Stimulated activated naive CD4-positive, alpha-beta T cell (primary cell): ENCODE measurements around the gene EIF2B2.

Experiments used
- DNase-seq, 6 experiments: peaks; one replicate each; lab custom pipeline; 2025; lab: John Stamatoyannopoulos, UW

Gene EIF2B2

DNA sequence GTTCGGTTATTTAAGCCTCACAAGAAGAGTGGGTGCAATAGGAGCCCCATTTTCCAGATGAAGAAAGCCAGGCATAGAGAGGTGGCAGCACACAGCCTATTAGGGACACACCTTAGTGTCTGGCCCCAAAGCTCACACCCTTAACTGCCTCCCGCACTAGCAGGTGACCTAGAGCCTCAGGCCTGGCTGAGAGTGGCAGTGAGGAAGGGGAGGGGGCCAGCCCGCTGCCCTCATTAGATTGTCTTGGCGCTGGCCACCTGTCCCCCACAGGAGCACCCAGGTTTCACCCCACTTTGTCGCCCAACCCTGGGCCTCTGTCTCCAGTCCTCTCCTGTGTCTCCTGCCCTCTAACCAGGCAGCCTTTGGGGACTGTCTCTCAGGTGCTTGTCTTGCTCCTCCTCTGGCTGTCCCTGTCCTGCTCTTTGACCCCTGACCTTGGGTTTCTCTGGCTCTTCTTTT lies 28.8 kb upstream of the EIF2B2 start:
- no peak for DNase-seq

DNA sequence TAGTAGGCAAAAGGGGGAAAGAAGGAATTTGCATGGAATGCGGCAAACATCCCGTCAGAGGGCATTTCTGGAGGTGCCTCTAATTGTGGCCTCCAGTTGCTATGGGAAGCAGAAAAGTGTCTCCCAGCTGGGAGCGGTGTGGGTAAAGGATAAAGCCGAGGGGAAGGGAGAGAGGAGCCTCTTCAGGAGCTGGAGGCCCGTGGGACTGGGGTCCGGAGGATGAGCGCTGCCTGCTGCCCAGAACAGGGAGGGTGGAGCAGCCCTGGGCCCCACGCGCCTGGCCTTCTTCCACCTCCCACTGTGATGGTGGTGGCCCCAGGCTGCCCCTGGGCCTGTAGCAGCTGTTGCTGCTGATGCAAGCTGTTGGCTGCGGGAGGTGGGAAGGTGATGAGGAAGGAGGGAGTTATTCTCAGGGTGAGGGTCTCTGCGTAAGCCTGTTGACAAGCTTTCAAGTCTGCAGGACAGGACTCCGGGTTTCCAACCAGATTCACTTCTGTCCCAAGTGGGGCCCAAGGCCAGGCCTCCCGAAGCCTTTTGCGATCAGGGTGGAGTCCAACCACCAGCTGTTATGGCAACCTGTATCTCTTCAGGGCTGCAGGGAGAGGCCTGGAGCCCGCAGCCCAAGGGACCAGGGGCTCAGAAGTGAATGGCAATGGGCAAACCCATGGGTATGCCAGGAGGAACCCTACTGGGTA lies 28.2 kb upstream of the EIF2B2 start:
- no peak for DNase-seq

DNA sequence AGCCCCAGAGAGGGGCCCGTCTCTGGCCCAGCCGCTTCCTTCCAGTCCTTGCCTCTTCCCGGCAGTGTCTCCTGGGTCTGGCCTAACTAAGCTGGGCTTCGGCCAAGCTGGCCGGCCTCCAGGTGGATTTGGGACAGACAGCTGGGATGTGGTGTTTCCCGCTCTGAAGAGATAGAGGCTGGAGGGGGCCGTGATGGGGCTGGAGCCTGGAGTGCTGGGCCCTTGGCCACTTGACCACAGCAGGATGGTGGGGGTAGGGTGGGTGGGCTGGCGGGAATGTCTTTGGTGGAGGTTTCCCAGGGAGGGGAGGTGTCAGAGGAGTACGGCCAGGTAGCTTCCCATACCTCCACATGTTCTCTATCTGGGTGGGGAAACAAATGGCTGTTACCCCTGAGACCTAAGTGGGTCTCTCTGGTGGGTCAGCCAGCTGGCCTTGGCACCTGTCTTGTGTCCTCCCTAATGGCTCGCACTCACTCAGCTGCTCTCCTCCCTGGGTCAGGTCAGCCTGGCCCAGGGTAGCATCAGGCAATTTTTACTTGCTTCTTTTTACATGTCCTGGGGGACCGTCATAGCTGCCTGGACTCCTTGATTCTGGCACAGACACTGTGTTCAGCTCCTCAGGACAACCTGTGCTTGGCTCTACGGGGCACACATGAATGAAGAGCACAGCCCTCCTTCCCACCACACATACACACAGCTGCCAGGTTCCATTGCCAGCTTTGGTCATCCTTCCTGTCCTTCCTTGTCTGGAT lies 27.5 kb upstream of the EIF2B2 start:
- no peak for DNase-seq

DNA sequence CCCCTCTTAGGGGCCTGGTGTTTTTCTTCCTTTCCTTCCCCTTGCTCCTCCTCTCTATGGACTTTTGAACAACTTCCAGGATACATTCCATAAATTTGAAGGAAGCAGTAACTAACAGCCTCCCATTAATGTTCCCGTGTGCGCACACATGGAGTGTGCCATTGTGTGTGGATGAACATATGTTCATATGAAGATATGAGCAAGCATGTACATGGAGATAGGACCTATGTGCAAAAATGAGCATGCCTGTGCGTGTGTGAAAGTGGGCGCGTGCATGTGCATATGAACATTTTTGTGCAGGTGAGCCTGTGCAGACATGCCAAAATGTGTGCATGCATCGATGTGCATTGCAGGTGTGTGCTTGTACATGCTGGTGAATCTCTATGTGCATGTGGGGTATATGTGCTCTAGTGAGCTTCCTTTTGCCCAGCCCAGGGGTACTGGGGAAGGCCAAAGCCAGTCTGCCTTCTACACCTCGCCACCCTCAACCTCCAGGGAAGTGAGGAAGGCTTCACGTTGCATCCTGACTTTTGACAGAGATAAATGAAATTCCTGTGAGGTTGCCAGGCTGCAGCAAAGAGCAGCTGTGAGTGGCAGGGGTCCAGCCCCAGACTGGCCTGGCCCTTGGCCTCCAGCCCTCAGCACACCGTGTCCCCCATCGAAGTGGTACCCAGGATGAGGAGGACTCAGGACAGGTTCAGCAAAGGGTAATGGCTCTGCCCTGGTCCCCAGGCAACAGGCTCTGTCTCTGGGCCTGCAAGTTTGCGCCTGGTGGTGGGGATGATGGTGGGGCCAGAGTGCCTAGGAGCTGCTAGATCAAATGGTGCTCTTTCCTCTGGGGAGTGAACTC lies 26.2 kb upstream of the EIF2B2 start:
- no peak for DNase-seq

DNA sequence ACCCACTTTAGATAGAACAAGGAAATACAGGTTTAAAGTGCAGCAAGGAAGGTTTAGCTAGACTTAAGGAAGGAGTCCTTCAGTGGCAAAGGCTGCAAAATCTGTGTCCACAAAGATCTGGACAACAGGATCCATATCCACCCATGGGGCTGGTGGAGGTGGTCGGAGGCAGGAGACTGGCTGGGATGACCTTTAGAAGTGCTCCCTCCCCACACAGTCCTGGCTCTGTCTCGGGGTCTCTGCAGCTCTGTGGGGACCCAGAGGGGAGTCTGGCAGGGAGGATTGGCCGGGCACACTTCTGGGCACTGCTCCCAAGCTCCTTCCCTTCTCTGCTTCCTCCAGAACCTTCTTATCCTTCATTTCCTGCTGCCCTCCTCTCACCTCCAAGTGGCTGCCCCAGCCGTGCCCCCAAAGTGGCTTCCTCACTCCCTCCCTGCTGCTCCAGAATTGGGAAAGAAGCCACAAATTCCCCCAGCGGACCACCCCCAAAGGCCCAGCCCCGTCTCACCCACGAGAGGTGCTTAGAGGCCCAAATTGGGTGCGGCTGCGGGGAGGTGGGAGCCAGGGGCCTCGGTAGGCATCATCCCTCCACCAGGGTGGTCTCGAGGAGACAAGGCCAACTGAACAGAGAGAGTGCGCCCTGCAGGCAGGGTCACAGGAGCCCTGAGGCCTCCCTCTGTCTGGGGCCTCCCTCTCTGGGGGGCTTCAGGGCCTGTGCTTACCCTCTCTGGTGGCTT lies 25.4 kb upstream of the EIF2B2 start:
- DNase-seq: no peak

DNA sequence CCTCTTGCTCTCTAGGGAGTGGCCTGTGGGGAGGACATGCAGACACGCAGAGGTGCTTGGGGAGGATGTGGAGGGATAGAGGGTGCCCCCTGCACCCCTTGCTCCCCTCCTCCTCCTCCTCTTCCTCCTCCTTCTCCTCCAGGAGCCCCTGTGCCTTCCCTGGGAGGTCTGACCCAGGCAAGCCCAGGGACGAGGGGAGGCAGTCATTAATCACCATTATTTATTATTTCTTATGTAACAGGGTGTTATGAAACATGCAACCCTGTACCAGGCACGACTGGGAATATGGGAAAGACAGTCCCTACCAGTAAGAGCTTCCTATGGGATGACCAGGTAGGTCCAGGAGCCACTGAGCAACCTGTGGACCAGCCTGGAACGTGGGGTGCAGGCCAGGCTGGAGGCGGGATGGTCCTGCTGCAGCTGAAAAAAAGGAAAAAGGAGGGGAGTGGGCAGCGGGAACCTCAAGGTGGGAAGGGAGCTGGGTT lies 24.8 kb upstream of the EIF2B2 start:
- DNase-seq: no peak

DNA sequence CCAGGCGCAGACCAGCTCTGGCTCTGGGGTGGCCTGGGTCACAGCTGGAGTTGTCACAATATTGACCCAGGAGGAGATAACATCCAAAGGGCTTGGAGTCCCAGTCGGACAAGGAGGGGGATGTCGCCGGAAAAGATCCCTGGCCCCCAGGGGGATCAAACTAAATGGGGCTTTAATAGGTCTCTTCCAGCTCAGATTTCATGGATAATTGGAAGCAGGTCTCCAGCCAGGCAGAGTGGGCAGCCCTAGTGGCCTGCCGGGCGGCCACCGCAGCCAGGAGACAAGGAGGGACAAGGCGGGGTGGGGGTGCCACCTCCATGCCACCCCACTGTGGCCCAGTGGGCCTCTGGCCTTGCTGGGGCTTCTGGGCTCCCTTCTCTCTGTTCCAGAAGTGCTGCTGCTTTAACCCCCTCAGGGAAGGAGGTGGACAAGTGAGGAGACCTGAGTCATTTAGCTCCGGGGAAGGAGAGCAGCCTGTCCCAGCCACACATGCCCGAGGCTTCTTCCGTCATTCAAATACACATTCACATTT lies 24.2 kb upstream of the EIF2B2 start:
- DNase-seq: no peak

DNA sequence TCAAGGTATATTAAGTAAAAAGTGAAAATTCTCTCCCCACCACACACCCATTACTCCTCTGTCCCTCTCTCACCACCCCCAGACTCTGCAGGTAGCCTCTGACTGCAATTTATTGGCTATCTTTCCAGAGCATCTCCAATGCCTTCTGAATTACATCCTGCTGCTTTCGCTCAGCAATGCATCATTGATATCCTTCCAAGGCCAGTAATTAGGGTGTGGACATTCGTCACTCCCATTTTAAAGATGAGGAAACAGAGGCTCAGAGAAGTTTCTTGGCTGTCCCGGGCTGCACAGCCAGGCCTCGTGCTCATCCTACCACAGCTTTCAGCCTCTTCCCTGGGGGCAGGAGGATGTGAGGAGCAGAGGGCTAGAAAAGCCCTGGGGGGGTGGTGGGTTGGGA lies 23.7 kb upstream of the EIF2B2 start:
- DNase-seq: no peak

DNA sequence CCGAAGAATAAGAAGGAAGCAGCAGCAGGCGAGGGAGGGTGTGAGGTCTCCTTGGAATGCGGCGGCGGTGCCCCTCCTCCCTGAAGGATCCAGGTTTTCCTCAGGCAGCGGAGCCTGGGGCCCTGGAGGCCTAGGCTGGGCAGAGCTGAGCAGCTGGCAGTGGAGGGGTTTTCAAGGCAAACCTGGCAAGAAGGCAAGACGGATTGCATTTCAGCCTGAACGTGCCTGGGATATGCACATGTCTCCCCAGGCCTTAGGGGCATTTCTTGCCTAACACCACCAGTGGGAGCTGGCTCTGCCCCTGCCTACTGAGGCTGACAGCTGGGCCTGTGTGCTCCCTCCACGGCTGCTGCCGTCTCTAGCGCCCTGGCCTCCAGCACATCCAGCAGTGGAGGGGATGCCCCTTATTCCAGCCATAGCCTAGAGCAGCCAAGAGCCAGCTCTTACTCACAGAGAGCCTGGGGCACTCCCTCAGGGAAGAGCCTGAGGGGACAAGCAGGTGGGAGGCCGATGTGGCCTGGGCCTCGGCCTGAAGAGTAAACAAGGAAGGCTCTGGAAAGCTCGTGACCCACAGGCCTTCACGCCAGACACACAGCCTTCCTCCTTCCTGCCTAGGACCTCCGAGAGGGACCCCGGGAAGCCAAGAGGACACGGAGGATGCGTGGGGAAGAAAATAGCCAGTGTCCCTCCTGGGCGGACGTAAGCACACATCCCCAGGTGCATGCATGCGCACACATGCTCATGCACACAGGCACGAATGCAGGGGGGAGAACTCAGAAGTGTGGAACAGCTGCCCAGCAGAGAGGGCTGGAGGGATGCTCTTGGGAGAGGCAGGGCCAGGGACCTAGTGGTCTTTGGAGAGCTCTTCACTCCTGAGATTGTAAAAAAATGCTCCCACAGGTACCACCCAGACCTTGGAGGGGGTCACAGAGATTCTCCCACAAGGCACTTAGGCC lies 23.0 kb upstream of the EIF2B2 start:
- no peak for DNase-seq

DNA sequence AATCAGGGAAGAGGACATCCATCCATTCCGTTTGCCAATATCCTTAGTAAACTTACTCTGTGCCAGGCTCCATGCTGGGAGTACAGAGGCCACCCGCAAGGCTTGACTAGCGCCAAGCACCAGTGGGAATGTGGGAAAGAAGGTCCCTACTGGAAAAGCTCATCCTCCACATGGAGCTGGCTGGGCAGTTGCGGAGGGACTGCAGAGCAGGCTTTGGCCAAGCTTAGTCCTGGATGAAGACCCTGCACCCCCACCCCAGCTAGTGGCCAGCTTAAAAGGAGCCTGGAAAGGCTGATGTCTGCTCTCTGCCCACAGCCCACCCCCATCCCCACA lies 22.4 kb upstream of the EIF2B2 start:
- no peak for DNase-seq

DNA sequence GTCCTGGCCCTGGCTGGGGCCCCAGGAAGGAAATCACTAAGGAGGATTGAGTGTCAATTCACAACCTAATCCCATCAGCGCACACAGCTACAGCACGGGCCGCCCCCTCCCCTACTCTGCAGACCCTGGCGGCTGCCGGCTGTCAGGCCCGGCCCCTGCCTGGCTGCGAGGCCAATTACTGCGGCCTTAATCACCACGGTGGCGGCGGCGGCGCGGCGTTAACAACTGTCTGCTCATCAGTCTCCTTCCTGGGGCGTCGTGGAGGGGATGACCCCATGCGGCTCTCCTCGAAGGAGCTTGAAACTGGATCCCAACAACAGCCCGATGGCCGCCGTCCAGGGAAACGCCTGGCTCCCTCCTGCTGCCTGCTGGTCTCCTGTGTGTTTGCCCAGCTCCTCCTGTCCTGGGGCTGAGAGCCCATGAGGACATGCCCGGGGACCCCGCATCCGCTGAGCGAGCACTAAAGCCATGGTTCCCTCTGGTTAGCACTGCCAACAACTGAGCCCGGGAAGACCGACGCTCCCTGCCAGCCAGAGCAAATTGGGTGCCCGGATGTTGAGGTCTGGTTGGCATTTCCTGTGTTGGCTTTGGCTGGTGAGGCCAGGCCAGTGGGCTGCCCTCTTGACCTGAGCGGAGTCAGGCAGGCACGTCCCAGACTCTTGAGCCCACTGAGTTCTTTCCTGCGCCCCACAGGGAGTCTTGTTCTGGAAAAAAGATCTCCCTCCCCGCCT lies 21.8 kb upstream of the EIF2B2 start:
- no peak for DNase-seq

DNA sequence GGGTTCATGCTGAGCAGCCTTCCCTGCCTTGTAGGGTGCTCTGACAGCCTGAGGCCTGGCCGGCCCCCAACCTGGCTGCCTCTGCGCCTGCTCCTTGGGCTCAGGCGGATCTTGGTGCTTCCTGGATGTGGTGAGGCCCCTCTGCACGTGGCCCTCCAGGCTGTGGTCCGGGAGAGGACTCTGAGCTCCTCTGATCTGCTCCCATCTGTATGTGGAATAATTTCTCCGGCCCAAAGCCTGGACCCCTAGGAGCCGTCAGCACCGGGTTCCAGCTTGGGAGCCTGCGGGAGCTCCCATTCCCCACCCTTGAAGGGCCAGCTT lies 21.3 kb upstream of the EIF2B2 start:
- DNase-seq: no peak

DNA sequence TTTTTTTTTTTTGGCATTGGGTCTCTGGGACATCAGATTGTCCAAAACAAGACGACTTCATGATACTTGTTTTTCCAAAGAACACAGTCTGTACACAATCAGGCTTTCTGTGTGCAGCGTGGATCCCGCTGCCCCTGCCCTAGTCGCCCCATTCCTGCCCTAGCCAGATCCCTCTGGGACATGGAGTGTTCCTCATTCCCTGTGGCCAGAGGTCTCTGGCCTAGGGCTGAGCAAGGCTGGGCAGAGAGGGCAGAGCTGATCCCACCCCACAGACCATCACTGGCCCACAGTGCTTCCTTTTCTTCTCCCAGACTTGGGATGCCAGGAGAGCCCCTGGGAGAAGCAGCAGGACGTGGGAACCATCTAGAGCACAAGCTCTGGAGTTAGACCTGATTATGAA lies 20.9 kb upstream of the EIF2B2 start:
- no peak for DNase-seq

DNA sequence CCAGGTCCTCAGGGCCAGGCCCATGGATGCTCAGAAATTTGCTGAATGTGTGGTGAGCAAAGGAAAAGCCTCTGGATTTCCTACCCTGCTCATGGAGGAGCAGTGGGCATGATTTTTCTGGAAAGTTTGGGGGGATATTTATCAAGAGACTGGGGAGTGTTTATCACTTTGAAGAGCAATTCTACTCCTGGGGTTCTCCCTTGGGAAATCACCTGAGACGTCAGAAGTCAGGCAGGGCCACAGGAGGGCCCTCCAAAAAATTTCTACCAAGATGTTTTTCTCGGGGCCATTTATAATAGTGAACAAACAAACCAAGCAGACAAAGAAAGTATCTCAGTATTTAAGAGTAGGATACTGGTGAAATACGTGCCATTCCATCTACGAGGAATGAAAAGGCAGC lies 20.1 kb upstream of the EIF2B2 start:
- no peak for DNase-seq

DNA sequence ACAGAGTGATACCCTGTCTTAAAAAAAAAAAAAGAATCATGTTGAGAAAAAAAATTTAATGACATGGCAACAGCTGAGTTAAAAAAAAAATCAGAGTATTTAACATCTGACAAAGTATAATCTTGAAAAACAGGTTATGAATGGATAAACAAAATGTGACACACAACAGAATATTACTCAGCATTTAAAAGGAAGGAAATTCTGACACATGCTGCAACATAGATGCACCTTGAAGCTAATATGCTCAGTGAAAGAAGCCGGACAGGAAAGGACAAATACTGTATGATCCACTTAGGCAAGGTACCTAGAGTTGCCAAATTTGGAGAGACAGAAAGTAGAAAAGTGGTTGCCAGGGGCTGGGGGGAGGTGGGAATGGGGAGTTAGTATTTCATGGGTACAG lies 19.4 kb upstream of the EIF2B2 start:
- DNase-seq: no peak

DNA sequence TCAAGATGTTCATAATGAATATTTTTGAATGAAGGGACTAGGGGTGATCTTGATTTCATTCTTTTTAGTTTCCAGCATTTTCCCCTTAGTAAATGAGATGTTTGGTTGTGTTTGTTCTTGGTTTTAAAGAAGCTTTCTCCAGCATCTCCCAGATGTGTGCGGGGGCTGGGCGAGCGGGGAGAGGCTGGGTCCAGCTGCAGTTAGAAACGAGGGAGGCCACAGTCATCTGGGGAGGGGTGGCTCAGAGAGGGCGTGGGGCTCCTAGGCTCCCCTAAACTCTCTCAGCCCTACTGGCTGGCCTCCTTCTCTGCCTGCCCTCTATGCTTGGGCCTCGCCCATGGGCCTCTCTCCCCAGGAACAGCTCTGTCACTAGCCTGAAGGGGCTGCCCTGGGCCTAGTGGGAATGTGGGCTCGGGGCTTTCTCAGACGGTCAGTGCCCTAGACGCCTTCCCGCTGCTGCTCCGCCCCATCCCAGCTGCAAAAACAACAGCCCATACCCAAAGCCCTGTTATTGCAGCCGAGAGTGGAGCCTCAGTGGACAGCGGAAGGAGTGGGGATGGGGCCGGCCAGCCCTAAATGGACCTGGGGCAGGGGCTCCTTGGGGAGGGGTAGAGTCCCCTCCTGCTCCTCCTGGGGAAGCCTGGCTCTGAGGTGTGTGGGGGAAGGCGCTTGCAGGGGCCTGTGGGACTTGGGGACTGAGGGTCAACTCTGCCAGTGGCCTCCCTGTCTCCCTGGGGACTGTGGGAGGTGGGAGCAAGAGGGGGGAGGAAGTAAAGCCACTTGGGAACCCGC lies 18.3 kb upstream of the EIF2B2 start:
- no peak for DNase-seq

DNA sequence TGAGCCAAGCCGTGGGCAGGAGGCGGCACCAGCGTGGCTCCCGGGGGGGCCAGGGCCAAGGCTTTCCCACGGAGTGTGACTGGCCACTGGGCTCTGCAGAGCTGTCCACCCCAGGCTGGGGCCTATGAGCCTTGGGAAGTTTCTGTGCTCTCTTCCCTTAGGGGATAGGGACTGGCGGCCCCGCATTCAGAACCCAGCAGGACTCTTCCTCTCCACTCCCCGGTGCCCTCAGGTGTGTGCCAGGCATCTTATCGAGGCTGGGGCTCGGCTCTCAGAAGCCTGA lies 17.8 kb upstream of the EIF2B2 start:
- no peak for DNase-seq

DNA sequence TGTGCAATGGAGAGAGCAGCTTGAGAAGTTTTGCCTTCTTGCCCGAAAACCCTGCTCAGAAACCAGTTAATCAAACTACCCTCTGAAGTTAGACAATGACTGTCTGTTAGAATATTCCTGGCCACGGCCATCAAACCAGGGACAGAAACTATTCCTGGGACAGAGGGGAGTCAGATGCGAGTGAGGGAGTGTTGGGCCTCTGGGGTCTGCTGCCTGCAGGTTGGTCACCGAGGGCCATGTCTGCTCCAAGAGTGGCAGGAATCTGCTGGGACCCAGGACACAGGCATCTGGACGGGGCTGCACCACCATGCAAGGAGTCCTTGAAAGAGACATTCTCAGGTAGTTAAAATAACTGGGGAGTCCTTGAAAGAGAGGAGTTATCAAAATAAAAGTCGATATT lies 16.9 kb upstream of the EIF2B2 start:
- DNase-seq: no peak

DNA sequence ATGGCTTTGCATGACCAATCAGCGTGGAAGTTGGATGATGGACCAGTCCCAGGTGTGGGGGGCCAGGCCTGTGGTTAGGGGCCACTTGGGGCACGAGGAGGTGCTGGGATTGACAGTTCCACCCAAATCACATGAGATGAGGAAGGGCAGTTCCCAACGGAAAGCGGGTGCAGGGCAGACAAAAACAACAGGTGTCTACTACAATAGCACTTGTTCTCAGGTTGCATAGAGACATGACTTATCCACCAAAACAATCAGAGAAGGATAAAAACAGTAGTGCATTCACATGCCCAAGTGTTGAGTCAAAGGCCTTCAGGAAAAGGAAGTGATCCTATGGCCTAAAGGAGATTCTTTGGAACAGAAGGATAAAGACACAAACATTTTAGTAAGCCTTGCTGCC lies 14.6 kb upstream of the EIF2B2 start:
- no peak for DNase-seq

DNA sequence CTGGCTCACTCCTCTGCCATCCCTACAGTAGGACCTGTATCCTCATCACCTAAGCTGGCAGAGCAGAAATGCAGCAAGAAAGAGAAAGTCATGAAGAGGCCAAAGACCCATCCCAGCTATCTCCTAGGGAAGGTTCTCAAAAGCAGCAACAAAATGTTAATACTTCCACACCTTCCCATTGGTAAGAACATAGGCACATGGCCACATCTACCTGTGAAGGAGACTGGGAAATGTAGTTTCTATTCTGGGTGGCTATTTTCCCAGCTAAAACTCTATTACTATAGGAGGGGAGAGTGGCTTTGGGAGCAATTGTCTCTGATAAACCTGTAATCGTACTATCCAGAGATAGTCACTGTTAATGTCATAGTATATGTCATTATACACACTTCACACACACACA lies 13.7 kb upstream of the EIF2B2 start:
- DNase-seq: no peak
